GM06990 (cell line): ENCODE measurements around the gene ZNF880.

Experiments
- DNase-seq: peaks from one replicate; pipeline ENCODE4 v3.0.0-alpha.2; 2011; ENCODE audit not compliant: insufficient read length; ENCODE audit errors: extremely low read depth
- H3K27me3 ChIP-seq: replicated peaks from 2 replicates; pipeline ENCODE4 v1.6.0; 2011; ENCODE audit warnings: low read length; ENCODE audit not compliant: control insufficient read depth, insufficient read depth
- H3K36me3 ChIP-seq: 2 replicates; pipeline ENCODE4 v1.5.1; 2011; ENCODE audit warnings: low read length; ENCODE audit not compliant: control insufficient read depth, insufficient read depth
- H3K4me3 ChIP-seq: replicated peaks from 2 replicates; pipeline ENCODE4 v1.5.1; 2011; ENCODE audit warnings: low read depth, mild to moderate bottlenecking, control low read depth, low read length
- CTCF ChIP-seq: IDR thresholded peaks from 2 replicates; pipeline ENCODE4 v1.5.1; 2011; ENCODE audit warnings: low read length, control low read depth, mild to moderate bottlenecking, inconsistent platforms; ENCODE audit not compliant: insufficient read depth, poor library complexity, severe bottlenecking

ZNF880 gene

GRCh38 chr19:52415711-52416110 lies 46.0 kb downstream of the ZNF880 start:
- H3K36me3 ChIP-seq: no peaks in the 10 kb centered on the region
- no peak for DNase-seq
- H3K27me3 ChIP-seq: no peaks in the 10 kb centered on the region
- H3K4me3 ChIP-seq: no peak overlapping the region
- no peak for TF ChIP-seq CTCF

DNA sequence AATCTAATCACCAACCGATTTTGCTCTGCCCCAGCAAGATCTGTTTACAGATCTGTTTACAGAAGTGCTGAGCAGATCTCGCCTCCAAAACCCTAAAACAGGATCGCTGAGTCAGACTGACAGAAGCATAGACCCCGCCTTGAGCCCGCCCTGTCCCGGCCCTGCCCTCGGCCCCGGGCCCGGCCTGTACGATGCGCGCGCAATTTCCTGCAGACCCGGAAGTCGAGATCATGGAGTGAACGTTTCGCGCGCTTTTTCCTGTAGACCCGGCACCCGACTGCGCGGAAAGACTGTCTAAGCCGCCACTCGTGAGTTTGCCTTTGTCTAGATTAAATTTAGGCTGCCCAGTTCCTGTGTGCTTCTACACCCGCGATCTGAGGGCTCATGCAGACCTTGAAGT lies 59.2 kb downstream of the ZNF880 start, which contains the start of gene ZNF534:
Gene ZNF534, plus strand, starts transcription at position 212 of the 400 bp plus-strand sequence. CDS start 2,327 bp downstream, outside the sequence.
- no peak for DNase-seq
- no peaks in the 10 kb centered on the region for H3K27me3 ChIP-seq
- TF ChIP-seq CTCF: no peak
- no peak within 1 kb of the TSS for H3K4me3 ChIP-seq
- no peaks in the 10 kb centered on the region for H3K36me3 ChIP-seq
